ENCODE results near the gene PPP1CA. TPM values are rescaled to one million over a fixed set of nuclear protein-coding genes. Genes with fewer than 3 reads are reported as not detected.
A peak's percentile ranks its signal among the peaks of the same experiment; 100 is the strongest.

The PPP1CA gene
- total RNA-seq, 1 experiment from 2014 or later, result 319 TPM

DNA sequence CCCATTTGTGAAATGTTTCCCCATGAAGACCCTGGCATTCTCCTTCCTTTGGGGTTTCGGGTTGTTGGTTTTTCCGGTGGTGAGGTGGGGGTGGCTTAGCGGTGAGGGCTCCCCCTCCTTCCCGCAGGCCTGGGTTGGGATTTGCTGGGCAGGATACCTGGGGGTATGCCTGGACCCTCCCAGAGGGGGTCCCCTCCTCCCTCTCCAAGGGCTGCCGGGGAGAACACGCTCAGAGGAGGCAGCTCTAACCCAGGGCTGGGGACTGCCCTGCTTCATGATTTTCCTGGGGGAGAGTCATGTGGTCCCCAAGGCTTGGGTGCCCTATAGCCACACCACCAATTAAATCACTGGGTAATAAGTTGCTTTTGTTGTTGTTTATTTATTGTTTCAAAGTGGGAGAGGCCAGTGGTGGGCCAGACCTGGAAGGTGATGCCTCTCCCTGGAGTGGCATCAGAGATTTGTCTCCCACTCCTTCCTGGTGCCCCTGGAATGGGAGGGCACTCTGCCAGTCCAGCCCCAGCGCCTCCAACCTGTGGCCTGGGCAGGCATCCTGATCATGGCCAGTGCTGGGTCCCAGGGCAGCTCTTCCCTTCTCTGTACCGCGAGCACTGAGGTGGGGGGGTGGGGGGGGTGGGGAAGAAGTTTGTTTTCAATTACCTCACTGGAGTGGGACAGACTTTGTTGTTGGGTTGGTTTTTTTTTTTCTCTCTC is 26.9 kb downstream of the PPP1CA start:
- no peak for DNase-seq (ENCODE audit: low spot score)
- in situ Hi-C loops (cut with HindIII; ENCODE audit: low sequenced_read_pairs), result no loop called here

DNA sequence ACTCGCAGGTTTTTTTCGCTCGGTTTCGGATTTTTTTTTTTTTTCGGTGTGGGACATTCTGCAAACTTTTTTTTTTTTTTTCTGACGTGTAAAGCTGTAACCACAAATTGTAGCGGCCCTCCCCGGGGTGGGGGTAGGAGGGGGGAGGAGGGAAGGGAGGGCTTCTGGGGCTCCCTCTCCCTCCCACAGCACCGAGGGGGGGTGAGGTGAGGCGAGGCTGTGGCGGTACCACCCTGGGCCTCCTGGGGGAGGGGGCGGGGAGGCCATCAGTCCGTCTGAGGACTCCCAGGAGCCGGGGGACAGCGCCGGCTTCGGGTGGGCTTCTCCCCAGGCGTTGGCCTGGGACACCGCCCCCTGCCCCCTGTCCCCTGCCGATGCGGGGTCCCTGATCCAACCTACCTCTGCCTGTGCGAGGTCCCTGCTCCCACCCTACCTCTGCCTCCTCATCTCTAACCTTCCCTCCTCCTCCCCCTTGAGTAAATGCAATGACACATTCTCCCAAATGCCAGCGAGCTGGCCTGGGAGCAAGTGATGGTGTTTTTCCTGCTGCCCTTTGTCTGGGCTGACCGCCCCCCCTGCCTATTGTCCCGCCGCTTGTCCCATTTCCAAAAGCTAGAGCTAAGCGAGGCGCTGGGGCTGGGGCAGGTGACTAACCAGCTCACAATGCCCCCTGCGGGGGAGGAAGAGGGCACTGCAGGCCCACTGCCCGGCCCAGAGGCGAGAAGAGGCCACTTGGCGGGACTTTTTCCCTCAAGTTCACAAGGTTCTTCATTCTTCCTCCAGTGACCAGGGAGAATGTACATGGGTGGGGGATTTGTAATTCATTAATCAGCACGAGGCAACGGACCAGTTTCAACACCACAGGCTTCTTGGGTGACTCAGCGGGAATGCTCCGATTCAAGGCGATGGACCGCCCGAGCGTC is 27.7 kb downstream of the PPP1CA start:
- DNase-seq (ENCODE audit: low spot score), result peak; percentile 37
- in situ Hi-C loops (cut with HindIII; ENCODE audit: low sequenced_read_pairs), result no loop called here

- in situ Hi-C loops (cut with HindIII; ENCODE audit: low sequenced_read_pairs), result no loop called here
- no peak for DNase-seq (ENCODE audit: low spot score)
Observed at GRCh38 chr11:67372993-67373647, 28.5 kb downstream of the PPP1CA start, which contains the start of gene CLCF1. Gene CLCF1, minus strand, starts transcription at chr11:67373598. Its CDS starts 59 bp downstream, at chr11:67373539.

GRCh38 chr11:67372321-67372992 is 29.2 kb downstream of the PPP1CA start:
- in situ Hi-C loops (cut with HindIII; ENCODE audit: low sequenced_read_pairs), result no loop called here
- DNase-seq (ENCODE audit: low spot score), result no peak

DNA sequence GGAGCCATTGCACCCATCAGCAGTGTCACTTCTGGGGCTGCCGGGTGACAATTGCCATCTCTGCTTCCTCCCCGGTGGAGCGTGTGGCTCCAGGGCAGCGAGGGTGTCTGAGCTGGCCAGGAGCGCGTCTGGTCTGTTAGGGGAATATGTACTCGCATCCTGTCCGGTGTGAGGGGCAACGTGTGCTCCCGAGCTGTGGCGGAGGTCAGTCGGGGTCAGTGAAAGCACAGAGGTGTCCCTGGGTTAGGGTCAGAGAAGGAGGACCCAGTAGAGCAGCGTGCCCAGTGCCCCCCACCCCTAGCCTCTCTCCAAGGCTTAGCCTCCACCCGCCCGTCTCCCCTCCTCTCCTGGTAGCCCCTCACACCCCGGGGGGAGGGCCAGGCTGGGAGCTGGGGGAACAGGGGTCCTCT is 29.7 kb downstream of the PPP1CA start:
- in situ Hi-C loops (cut with HindIII; ENCODE audit: low sequenced_read_pairs), result no loop called here
- no peak for DNase-seq (ENCODE audit: low spot score)

- DNase-seq (ENCODE audit: low spot score), result no peak
- in situ Hi-C loops (cut with HindIII; ENCODE audit: low sequenced_read_pairs), result no loop called here
Observed at GRCh38 chr11:67371189-67371910, 30.3 kb downstream of the PPP1CA start.

- in situ Hi-C loops (cut with HindIII; ENCODE audit: low sequenced_read_pairs), result no loop called here
- no peak for DNase-seq (ENCODE audit: low spot score)
Observed at GRCh38 chr11:67370351-67371076, 31.1 kb downstream of the PPP1CA start.

GRCh38 chr11:67369801-67370284 is 31.8 kb downstream of the PPP1CA start:
- no peak for DNase-seq (ENCODE audit: low spot score)
- in situ Hi-C loops (cut with HindIII; ENCODE audit: low sequenced_read_pairs), result no loop called here

GRCh38 chr11:67369275-67369674 is 32.4 kb downstream of the PPP1CA start:
- in situ Hi-C loops (cut with HindIII; ENCODE audit: low sequenced_read_pairs), result no loop called here
- DNase-seq (ENCODE audit: low spot score), result no peak

DNA sequence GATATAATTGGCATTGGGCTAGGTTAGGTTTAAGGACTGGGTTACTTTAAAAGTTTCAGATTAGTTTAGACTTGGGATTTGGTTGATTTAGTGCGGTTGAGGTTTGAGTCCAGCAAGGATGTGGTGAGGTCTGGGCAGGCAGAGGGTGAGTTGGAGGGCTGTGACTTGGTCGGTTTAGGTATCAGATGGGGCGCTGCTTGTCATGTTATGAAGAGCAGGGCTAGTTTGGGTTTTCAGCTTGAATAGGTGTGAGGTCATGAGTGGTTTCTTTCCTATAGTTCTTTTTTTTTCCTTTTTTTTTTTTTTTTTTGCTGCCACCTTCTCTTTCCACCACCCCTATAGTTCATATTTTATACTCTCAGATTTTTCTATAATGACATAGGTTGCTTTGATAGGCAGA is 33.0 kb downstream of the PPP1CA start:
- in situ Hi-C loops (cut with HindIII; ENCODE audit: low sequenced_read_pairs), result no loop called here

DNA sequence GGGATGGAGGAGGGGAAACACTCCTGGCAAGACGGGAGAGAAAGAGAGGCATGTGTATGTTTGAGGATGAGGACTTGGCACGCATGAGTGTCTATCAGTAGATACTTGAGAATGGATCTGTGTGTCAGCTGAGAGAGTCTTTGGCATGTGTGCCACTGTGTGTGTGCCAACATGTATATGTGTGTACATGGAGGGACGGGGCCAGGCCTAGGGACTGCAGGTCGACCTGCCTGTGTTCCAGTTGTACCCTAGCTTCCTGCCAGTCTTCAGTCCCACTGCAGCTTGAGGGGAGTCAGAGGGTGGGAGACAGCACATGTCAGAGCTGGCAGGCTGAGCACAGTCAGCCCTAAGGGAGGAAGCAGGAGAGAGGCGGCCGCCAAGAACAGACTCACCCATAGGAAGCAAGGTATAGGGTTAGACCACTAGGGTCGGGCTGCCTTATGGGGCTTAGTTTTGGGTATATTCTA is 33.9 kb downstream of the PPP1CA start:
- in situ Hi-C loops (cut with HindIII; ENCODE audit: low sequenced_read_pairs), result no loop called here
- no peak for DNase-seq (ENCODE audit: low spot score)

More for the DNA sequence above, 33.0 kb downstream of the PPP1CA start:
- DNase-seq (ENCODE audit: low spot score), result no peak

DNA sequence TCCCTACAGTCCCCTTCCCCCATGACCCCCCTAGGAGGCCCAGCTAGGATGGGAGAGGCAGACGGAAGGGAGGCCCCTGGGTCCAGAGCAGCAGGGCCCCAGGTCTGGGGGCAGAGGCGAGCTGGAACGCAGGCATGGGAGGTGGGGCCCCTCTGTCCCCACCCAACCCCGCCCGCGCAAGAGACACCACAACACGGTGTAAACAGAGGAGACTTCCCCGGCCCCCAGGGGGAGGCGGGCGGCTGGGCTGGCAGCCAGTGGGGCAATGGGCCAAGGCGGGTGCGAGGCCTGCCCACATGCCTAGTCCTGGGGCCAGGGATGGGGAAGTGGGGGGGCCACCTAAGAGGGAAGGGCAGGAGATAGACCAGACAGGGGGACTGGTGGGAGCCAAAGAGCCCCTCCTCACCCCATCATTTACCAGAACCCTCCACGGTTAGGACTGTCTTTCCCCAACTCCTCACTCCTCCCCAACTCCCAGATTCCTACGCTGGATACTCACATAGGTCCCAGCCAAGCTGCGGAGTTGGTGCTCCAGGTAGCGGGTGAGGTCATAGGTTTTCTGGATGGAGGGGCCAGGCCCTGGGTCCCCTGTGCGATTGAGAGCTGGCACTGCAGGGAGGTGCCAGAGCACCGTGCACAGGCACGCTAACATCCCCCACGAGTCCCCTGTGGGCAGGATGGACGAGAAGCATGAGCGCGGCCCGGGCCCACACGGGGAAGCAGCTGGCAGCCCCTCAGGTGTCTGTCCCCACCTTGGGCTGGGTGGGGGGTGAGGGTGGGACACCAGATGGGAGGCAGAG is 34.5 kb downstream of the PPP1CA start:
- no peak for DNase-seq (ENCODE audit: low spot score)
- in situ Hi-C loops (cut with HindIII; ENCODE audit: low sequenced_read_pairs), result no loop called here

- DNase-seq (ENCODE audit: low spot score), result no peak
- in situ Hi-C loops (cut with HindIII; ENCODE audit: low sequenced_read_pairs), result no loop called here
Observed at GRCh38 chr11:67366546-67366945, 35.1 kb downstream of the PPP1CA start.

DNA sequence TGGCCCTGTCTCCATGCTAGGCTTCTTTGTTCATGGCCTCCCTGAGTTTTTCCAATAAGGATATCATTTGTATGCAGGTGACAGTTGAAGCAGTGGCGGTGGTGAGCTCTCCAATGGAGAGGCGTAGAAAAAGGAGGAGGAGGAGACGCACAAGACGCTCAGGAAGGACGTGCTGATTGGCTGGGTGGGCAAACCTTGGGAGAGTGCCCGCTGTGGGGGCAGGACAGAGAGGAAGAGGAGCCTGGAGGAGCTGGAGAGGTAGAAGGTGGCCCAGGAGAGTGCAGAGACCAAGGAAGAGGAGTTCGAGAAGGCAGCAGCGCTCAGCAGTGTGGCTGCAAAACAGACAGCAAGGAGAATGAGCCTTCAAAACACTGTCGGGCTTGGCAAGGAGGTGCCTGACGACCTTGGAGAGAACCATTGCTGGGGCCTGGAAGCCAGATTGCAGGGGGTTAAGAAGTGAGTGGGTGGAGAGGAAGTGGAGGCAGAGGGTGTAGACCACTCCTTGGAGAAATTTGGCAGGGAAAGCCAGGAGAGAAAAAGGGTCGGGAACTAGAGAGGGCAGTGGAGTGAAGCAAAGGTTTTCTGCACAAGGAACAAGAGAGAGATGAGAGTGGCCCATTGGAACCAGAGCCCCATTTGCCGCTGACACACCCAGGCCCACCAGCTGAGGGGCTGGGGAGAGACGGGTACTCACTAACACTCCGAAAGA is 35.8 kb downstream of the PPP1CA start:
- in situ Hi-C loops (cut with HindIII; ENCODE audit: low sequenced_read_pairs), result no loop called here
- DNase-seq (ENCODE audit: low spot score), result no peak

DNA sequence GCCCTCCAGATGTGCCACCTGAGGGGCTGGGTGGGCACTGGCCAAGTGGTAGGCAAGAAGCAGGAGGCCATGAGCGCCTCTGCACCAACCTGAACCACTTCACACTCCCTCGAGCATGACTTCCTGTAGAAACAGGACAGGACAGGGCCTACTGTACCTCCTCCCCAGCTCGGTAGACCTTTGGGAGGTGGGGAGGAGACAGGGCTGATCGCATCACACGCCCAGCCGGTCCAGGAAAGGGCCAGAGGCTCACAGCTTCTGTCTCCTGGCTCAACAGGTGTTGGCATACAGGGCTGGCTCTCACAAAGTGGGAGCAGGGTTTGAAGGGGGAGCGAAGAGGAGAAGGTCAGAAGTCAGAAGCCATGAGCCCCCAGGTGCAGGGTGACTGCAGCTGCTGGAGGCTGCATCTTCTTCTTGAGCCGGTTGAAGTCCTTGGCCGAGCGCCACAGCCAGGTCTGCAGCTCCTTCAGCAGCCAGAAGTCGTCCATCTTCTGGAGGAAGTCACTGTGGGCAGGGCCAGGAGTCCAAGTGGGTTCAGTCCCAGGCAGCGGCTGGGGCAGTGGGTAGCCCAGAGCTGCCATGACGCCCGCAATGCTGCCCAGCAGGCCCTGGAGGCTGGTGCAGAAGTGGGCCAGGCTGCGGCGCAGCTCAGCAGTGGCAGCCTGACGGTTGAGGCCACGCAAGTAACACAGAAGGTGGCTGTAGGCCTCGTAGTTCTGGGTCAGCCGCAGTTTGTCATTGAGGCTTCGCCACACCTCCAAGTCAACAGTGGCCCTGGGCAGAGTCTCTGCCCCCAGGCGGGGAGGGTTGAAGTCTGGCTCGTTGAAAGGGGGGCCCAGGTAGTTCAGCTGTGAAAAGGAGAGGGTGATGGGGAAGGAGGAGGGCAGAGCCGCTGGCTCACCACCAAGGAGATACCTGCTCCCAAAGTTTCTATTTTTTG is 36.6 kb downstream of the PPP1CA start:
- in situ Hi-C loops (cut with HindIII; ENCODE audit: low sequenced_read_pairs), result no loop called here
- no peak for DNase-seq (ENCODE audit: low spot score)
